ENCODE results near the gene FEM1A.

GRCh38 chr19:4806384-4806783 lies 14.8 kb downstream of the FEM1A start:
- TF ChIP-seq, protein P1, sequence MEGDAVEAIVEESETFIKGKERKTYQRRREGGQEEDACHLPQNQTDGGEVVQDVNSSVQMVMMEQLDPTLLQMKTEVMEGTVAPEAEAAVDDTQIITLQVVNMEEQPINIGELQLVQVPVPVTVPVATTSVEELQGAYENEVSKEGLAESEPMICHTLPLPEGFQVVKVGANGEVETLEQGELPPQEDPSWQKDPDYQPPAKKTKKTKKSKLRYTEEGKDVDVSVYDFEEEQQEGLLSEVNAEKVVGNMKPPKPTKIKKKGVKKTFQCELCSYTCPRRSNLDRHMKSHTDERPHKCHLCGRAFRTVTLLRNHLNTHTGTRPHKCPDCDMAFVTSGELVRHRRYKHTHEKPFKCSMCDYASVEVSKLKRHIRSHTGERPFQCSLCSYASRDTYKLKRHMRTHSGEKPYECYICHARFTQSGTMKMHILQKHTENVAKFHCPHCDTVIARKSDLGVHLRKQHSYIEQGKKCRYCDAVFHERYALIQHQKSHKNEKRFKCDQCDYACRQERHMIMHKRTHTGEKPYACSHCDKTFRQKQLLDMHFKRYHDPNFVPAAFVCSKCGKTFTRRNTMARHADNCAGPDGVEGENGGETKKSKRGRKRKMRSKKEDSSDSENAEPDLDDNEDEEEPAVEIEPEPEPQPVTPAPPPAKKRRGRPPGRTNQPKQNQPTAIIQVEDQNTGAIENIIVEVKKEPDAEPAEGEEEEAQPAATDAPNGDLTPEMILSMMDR (IDR thresholded peaks at IDR 0.05 in 2 of 3, conservative IDR thresholded peaks at IDR 0.05 in 1 of 3; ENCODE audit: borderline replicate concordance in 1 of 3, insufficient read depth in 1 of 3, low read depth in 2 of 3, low read length in 2 of 3) = no peak
- TF ChIP-seq TCF7L2 (IDR thresholded peaks at IDR 0.05; ENCODE audit: borderline replicate concordance, extremely low read depth, insufficient read depth, insufficient read length) = no peak
- TF ChIP-seq EZH2 (IDR thresholded peaks at IDR 0.05) = no peak
- TF ChIP-seq POLR2A (IDR thresholded peaks at IDR 0.05; ENCODE audit: borderline replicate concordance, extremely low read depth, insufficient read depth, insufficient read length) = no peak
- TF ChIP-seq REST (IDR thresholded peaks at IDR 0.05; ENCODE audit: low read depth) = no peak
- no peak for TF ChIP-seq YY1 (IDR thresholded peaks at IDR 0.05; ENCODE audit: extremely low read depth, insufficient replicate concordance, low read depth, low read length)
- no peak for TF ChIP-seq POLR2AphosphoS5 (IDR thresholded peaks at IDR 0.05; ENCODE audit: low read depth, low read length)
